Tibial nerve (tissue), 3 donors: ENCODE data around the gene IFITM5.

Source experiments
- POLR2A ChIP-seq, 2 donors: fragments of 450-650 bp; IDR thresholded peaks; one replicate each; pipeline ENCODE4 v1.6.1; 2017; ENCODE audit warnings: antibody characterized with exemption in 2 of 2, mild to moderate bottlenecking in 2 of 2, moderate library complexity in 2 of 2
- TF ChIP-seq, protein P1 (sequence below), 5 experiments: fragments of 200-600 bp in 3 of 5; fragments of 450-650 bp in 2 of 5; sonication (generic) in 3 of 5; IDR thresholded peaks; one replicate each; pipeline ENCODE4 v1.5.1; 2016 to 2019; ENCODE audit warnings: antibody characterized with exemption in 5 of 5, mild to moderate bottlenecking in 3 of 5, moderate library complexity in 2 of 5

DNA sequence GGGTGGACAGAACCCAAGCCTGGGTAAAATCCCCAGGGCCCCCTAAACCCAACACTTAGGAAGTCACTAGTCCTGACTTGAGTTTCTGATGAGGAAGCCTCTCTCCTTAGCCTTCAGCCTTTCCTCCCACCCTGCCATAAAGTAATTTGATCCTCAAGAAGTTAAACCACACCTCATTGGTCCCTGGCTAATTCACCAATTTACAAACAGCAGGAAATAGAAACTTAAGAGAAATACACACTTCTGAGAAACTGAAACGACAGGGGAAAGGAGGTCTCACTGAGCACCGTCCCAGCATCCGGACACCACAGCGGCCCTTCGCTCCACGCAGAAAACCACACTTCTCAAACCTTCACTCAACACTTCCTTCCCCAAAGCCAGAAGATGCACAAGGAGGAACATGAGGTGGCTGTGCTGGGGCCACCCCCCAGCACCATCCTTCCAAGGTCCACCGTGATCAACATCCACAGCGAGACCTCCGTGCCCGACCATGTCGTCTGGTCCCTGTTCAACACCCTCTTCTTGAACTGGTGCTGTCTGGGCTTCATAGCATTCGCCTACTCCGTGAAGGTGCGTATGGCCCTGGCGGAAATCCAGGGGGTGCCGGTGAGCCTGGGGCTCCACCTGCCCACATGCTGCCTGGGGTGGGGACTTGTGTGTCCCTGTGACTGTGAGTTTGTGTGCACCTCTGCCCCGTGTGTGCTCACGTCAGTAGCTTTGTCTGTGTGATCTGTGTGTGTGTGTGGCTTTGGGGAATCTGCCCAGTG lies 14.6 kb upstream of the IFITM5 start, which contains the start of gene IFITM1:
- TF ChIP-seq POLR2A (IDR thresholded peaks at IDR 0.05): peak in 1 of 2 donors; percentile 75
- TF ChIP-seq, protein P1, sequence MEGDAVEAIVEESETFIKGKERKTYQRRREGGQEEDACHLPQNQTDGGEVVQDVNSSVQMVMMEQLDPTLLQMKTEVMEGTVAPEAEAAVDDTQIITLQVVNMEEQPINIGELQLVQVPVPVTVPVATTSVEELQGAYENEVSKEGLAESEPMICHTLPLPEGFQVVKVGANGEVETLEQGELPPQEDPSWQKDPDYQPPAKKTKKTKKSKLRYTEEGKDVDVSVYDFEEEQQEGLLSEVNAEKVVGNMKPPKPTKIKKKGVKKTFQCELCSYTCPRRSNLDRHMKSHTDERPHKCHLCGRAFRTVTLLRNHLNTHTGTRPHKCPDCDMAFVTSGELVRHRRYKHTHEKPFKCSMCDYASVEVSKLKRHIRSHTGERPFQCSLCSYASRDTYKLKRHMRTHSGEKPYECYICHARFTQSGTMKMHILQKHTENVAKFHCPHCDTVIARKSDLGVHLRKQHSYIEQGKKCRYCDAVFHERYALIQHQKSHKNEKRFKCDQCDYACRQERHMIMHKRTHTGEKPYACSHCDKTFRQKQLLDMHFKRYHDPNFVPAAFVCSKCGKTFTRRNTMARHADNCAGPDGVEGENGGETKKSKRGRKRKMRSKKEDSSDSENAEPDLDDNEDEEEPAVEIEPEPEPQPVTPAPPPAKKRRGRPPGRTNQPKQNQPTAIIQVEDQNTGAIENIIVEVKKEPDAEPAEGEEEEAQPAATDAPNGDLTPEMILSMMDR (IDR thresholded peaks at IDR 0.05): no peak
